ENCODE results near the gene PTPRU. TPM values are rescaled to one million over a fixed set of nuclear protein-coding genes. Genes with fewer than 3 reads are reported as not detected.
A peak's percentile ranks its signal among the peaks of the same experiment; 100 is the strongest.

PTPRU gene
- total and polyA plus RNA-seq, 7 experiments from 2014 or later: 0.17 to 0.42 TPM; not detected in 5

- Histone ChIP-seq H3K4me1 (ENCODE audit: control insufficient read depth in 2 of 2, insufficient read depth in 2 of 2, low read length in 2 of 2) (peaks cover 7 to 13% of the 10 kb centered on the region in 2 donors), H3K27ac (ENCODE audit: low read depth, low read length) (no peak overlapping the region), H3K9me3 (ENCODE audit: control insufficient read depth in 2 of 3, low read length in 3 of 3) (no peaks in the 10 kb centered on the region), H3K4me3 (ENCODE audit: low read length) (no peak overlapping the region), H3K36me3 (ENCODE audit: control insufficient read depth in 2 of 3, insufficient read depth in 3 of 3, low read length in 3 of 3) (peaks cover 0 to 13% (median 0%) of the 10 kb centered on the region in 3 experiments), H3K27me3 (ENCODE audit: control insufficient read depth in 2 of 2, insufficient read depth in 2 of 2, low read length in 2 of 2) (no peaks in the 10 kb centered on the region)
- ChIA-PET CTCF (no interaction called here), POLR2A (no interaction called here)
- intact Hi-C loops (cut with micrococcal nuclease): no loop called here
- DNase-seq: no peak
- no peaks in the 10 kb centered on the region for H3K9me3 Mint-ChIP-seq
- peaks cover 0 to 3% (median 0%) of the 10 kb centered on the region in 5 donors for H3K36me3 Mint-ChIP-seq
- H3K27me3 Mint-ChIP-seq: peaks cover 0 to 3% (median 0%) of the 10 kb centered on the region in 5 donors
- H3K27ac Mint-ChIP-seq: peak overlapping the region in 1 of 9 donors; percentile 43
- peaks cover 12 to 32% (median 19%) of the 10 kb centered on the region in 7 donors for H3K4me1 Mint-ChIP-seq
- ATAC-seq: no peak
- H3K4me3 Mint-ChIP-seq: no peak overlapping the region
Measured at GRCh38 chr1:29227511-29227910, 8.8 kb upstream of the PTPRU start.

DNA sequence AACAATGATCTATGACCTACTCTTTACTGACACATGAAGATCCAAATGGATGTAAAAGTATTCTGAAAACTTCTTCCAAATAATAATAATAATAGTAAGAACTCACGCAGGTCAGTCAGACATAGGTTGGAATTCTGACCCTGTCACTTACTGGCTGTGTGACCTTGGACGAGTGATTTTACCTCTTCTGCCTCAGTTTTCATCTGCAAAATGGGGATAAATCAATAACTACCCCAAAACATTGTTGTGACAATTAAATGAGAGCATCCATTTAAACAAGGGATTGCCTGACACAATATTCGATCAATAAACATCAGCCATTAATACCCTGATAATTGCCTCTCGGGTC lies 6.1 kb upstream of the PTPRU start:
- peaks cover 0 to 22% (median 7%) of the 10 kb centered on the region in 5 donors for H3K27me3 Mint-ChIP-seq
- Histone ChIP-seq H3K9me3 (ENCODE audit: control insufficient read depth in 2 of 3, low read length in 3 of 3) (no peaks in the 10 kb centered on the region), H3K4me1 (ENCODE audit: control insufficient read depth in 2 of 2, insufficient read depth in 2 of 2, low read length in 2 of 2) (peaks cover 7 to 13% of the 10 kb centered on the region in 2 donors), H3K27me3 (ENCODE audit: control insufficient read depth in 2 of 2, insufficient read depth in 2 of 2, low read length in 2 of 2) (no peaks in the 10 kb centered on the region), H3K27ac (ENCODE audit: low read depth, low read length) (peak overlapping the region; percentile 76), H3K4me3 (ENCODE audit: low read length) (peak overlapping the region; percentile 65), H3K36me3 (ENCODE audit: control insufficient read depth in 2 of 3, insufficient read depth in 3 of 3, low read length in 3 of 3) (no peaks in the 10 kb centered on the region)
- no peaks in the 10 kb centered on the region for H3K9me3 Mint-ChIP-seq
- intact Hi-C loops (cut with micrococcal nuclease): loop anchor here (1.0 to 10.0 kb wide), 6 partner anchors 48 to 1935 kb away; partner anchors contain the start of gene SRSF4 (in 2 of the 2)
- POLR2A ChIA-PET: interaction anchor here (2.6 kb wide), 1 partner anchor 48 kb away, joined by 15 read pairs; the partner anchor contains the start of gene SRSF4
- CTCF ChIA-PET: interaction anchor here (0.7 to 1.2 kb wide), 2 partner anchors 1150 to 1488 kb away, joined by 3 read pairs; no protein-coding TSS in a partner anchor
- H3K4me1 Mint-ChIP-seq: peaks cover 12 to 27% (median 19%) of the 10 kb centered on the region in 7 donors
- peak overlapping the region; percentile 87 to 97 (median 92) for H3K4me3 Mint-ChIP-seq
- DNase-seq (no peak), ATAC-seq (no peak)
- no peaks in the 10 kb centered on the region for H3K36me3 Mint-ChIP-seq
- H3K27ac Mint-ChIP-seq: peak overlapping the region; percentile 80 to 97 (median 93)

GRCh38 chr1:29230553-29231378 lies 5.6 kb upstream of the PTPRU start, which contains the start of gene MECR:
Gene MECR, minus strand, starts transcription at chr1:29230934. Its CDS starts 28 bp downstream, at chr1:29230906.
- Mint-ChIP-seq H3K36me3 (no peaks in the 10 kb centered on the region), H3K27me3 (peaks cover 0 to 26% (median 11%) of the 10 kb centered on the region in 5 donors), H3K9me3 (no peaks in the 10 kb centered on the region), H3K27ac (peak within 1 kb of the TSS; percentile 80 to 97 (median 93)), H3K4me3 (peak within 1 kb of the TSS; percentile 87 to 97 (median 92)), H3K4me1 (peaks cover 12 to 26% (median 21%) of the 10 kb centered on the region in 7 donors)
- ATAC-seq (peak; percentile 100), DNase-seq (peak; percentile 89 to 98 (median 92))
- ChIA-PET POLR2A (interaction anchor here (2.6 kb wide), 1 partner anchor 49 kb away, joined by 15 read pairs; the partner anchor contains the start of gene SRSF4), CTCF (interaction anchor here (0.6 to 1.2 kb wide), 4 partner anchors 494 to 1488 kb away, joined by 3 to 4 read pairs (median 3); partner anchors contain the start of gene YTHDF2)
- H3K27me3 ChIP-seq (ENCODE audit: control insufficient read depth in 2 of 2, insufficient read depth in 2 of 2, low read length in 2 of 2): peaks cover 0 to 1% of the 10 kb centered on the region in 2 donors
- H3K36me3 ChIP-seq (ENCODE audit: control insufficient read depth in 2 of 3, insufficient read depth in 3 of 3, low read length in 3 of 3): no peaks in the 10 kb centered on the region
- H3K27ac ChIP-seq (ENCODE audit: low read depth, low read length): peak within 1 kb of the TSS; percentile 76
- intact Hi-C loops (cut with micrococcal nuclease): loop anchor here (1.0 to 10.0 kb wide), 7 partner anchors 48 to 1934 kb away; partner anchors contain the start of gene SRSF4 (in 2 of the 2)
- H3K4me3 ChIP-seq (ENCODE audit: low read length): peak within 1 kb of the TSS; percentile 65
- peaks cover 7 to 13% of the 10 kb centered on the region in 2 donors for H3K4me1 ChIP-seq (ENCODE audit: control insufficient read depth in 2 of 2, insufficient read depth in 2 of 2, low read length in 2 of 2)
- no peaks in the 10 kb centered on the region for H3K9me3 ChIP-seq (ENCODE audit: control insufficient read depth in 2 of 3, low read length in 3 of 3)

GRCh38 chr1:29232387-29232786 lies 3.9 kb upstream of the PTPRU start:
- Mint-ChIP-seq H3K9me3 (peaks cover 0 to 2% (median 0%) of the 10 kb centered on the region in 11 donors), H3K27me3 (peaks cover 9 to 38% (median 21%) of the 10 kb centered on the region in 5 donors), H3K4me3 (peak overlapping the region in 4 of 10 donors; percentile 31 to 68 (median 39)), H3K36me3 (peaks cover 0 to 7% (median 0%) of the 10 kb centered on the region in 5 donors), H3K4me1 (peaks cover 22 to 37% (median 32%) of the 10 kb centered on the region in 7 donors), H3K27ac (no peak overlapping the region)
- Histone ChIP-seq H3K36me3 (ENCODE audit: control insufficient read depth in 2 of 3, insufficient read depth in 3 of 3, low read length in 3 of 3) (no peaks in the 10 kb centered on the region), H3K27ac (ENCODE audit: low read depth, low read length) (no peak overlapping the region), H3K9me3 (ENCODE audit: control insufficient read depth in 2 of 3, low read length in 3 of 3) (no peaks in the 10 kb centered on the region), H3K4me1 (ENCODE audit: control insufficient read depth in 2 of 2, insufficient read depth in 2 of 2, low read length in 2 of 2) (peaks cover 17 to 19% of the 10 kb centered on the region in 2 donors), H3K27me3 (ENCODE audit: control insufficient read depth in 2 of 2, insufficient read depth in 2 of 2, low read length in 2 of 2) (peaks cover 6 to 8% of the 10 kb centered on the region in 2 donors), H3K4me3 (ENCODE audit: low read length) (no peak overlapping the region)
- DNase-seq: no peak
- intact Hi-C loops (cut with micrococcal nuclease): loop anchor here (5.0 to 10.0 kb wide), 5 partner anchors 50 to 1932 kb away; partner anchors contain the start of gene SRSF4 (in 1 of the 2)
- ChIA-PET POLR2A (interaction anchor here (2.6 kb wide), 1 partner anchor 50 kb away, joined by 15 read pairs; the partner anchor contains the start of gene SRSF4), CTCF (no interaction called here)
- ATAC-seq: no peak

DNA sequence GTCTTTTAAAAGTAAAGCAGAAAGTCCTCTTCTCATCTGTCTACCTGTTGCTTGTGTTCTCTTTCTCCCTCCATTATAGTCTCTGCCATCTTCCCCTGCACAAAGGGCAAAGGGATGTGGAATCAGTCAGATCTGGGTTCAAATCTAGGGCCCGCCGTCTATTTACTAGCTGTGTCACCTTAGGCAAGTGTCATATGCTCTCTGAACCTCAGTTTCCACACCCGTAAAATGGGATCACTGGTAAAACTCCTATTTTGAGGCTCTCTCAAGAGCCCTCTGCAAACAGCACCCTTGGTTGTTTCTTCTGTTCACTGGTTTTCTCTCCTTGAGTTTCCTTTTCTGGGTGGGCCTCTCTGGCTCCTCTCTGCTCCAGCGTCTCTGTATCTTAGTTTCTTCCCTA lies 2.6 kb upstream of the PTPRU start:
- POLR2A ChIA-PET: interaction anchor here (1.8 kb wide), 1 partner anchor 1147 kb away, joined by 4 read pairs; no protein-coding TSS in a partner anchor
- DNase-seq: no peak

GRCh38 chr1:29234471-29234870 lies 1.9 kb upstream of the PTPRU start:
- Mint-ChIP-seq H3K4me1 (peaks cover 27 to 45% (median 43%) of the 10 kb centered on the region in 7 donors), H3K27me3 (peaks cover 20 to 53% (median 36%) of the 10 kb centered on the region in 5 donors), H3K9me3 (peaks cover 0 to 2% (median 0%) of the 10 kb centered on the region in 11 donors), H3K4me3 (no peak overlapping the region), H3K27ac (no peak overlapping the region), H3K36me3 (peaks cover 0 to 7% (median 2%) of the 10 kb centered on the region in 5 donors)
- Histone ChIP-seq H3K4me3 (ENCODE audit: low read length) (no peak overlapping the region), H3K27ac (ENCODE audit: low read depth, low read length) (no peak overlapping the region), H3K27me3 (ENCODE audit: control insufficient read depth in 2 of 2, insufficient read depth in 2 of 2, low read length in 2 of 2) (peaks cover 8 to 14% of the 10 kb centered on the region in 2 donors), H3K4me1 (ENCODE audit: control insufficient read depth in 2 of 2, insufficient read depth in 2 of 2, low read length in 2 of 2) (peaks cover 17 to 23% of the 10 kb centered on the region in 2 donors), H3K36me3 (ENCODE audit: control insufficient read depth in 2 of 3, insufficient read depth in 3 of 3, low read length in 3 of 3) (no peaks in the 10 kb centered on the region), H3K9me3 (ENCODE audit: control insufficient read depth in 2 of 3, low read length in 3 of 3) (no peaks in the 10 kb centered on the region)
- no peak for ATAC-seq
- ChIA-PET POLR2A (interaction anchor here (1.8 kb wide), 1 partner anchor 1146 kb away, joined by 4 read pairs; no protein-coding TSS in a partner anchor), CTCF (interaction anchor here (1.4 kb wide), 1 partner anchor 1146 kb away, joined by 9 read pairs; no protein-coding TSS in a partner anchor)
- DNase-seq: no peak
- intact Hi-C loops (cut with micrococcal nuclease): loop anchor here (5.0 to 10.0 kb wide), 5 partner anchors 52 to 1930 kb away; partner anchors contain the start of gene SRSF4 (in 1 of the 2)

More for the DNA sequence above, 2.6 kb upstream of the PTPRU start:
- CTCF ChIA-PET: no interaction called here
- Histone ChIP-seq H3K36me3 (ENCODE audit: control insufficient read depth in 2 of 3, insufficient read depth in 3 of 3, low read length in 3 of 3) (no peaks in the 10 kb centered on the region), H3K27me3 (ENCODE audit: control insufficient read depth in 2 of 2, insufficient read depth in 2 of 2, low read length in 2 of 2) (peaks cover 8 to 14% of the 10 kb centered on the region in 2 donors), H3K4me1 (ENCODE audit: control insufficient read depth in 2 of 2, insufficient read depth in 2 of 2, low read length in 2 of 2) (peaks cover 17 to 23% of the 10 kb centered on the region in 2 donors), H3K9me3 (ENCODE audit: control insufficient read depth in 2 of 3, low read length in 3 of 3) (no peaks in the 10 kb centered on the region), H3K27ac (ENCODE audit: low read depth, low read length) (no peak overlapping the region), H3K4me3 (ENCODE audit: low read length) (no peak overlapping the region)
- no peak for ATAC-seq
- peak overlapping the region in 1 of 9 donors; percentile 25 for H3K27ac Mint-ChIP-seq
- intact Hi-C loops (cut with micrococcal nuclease): loop anchor here (5.0 to 10.0 kb wide), 5 partner anchors 51 to 1931 kb away; partner anchors contain the start of gene SRSF4 (in 1 of the 2)
- peaks cover 12 to 45% (median 29%) of the 10 kb centered on the region in 5 donors for H3K27me3 Mint-ChIP-seq
- H3K9me3 Mint-ChIP-seq: peaks cover 0 to 2% (median 0%) of the 10 kb centered on the region in 11 donors
- peak overlapping the region in 2 of 10 donors; percentile 33 to 39 for H3K4me3 Mint-ChIP-seq
- H3K4me1 Mint-ChIP-seq: peaks cover 25 to 43% (median 40%) of the 10 kb centered on the region in 7 donors
- peaks cover 0 to 7% (median 2%) of the 10 kb centered on the region in 5 donors for H3K36me3 Mint-ChIP-seq

All from naive thymus-derived CD4-positive, alpha-beta T cell (primary cell).